Heart left ventricle (tissue), 13 donors: ENCODE data around the gene GM2A.

Source experiments
- CTCF ChIP-seq, 12 donors: fragments of 200-600 bp; sonication (generic) in 4 of 12; IDR thresholded peaks; one replicate each; pipeline versions ENCODE4 v1.5.0 to v1.8.0; 2018 to 2022; ENCODE audit warnings: antibody characterized with exemption in 12 of 12, mild to moderate bottlenecking in 5 of 12
- POLR2A ChIP-seq, 2 donors: fragments of 450-650 bp; IDR thresholded peaks; one replicate each; pipeline ENCODE4 v1.6.1; 2017; ENCODE audit warnings: antibody characterized with exemption in 2 of 2, mild to moderate bottlenecking in 2 of 2, moderate library complexity in 2 of 2
- donor health status: ischemic (EF 13 %, LVEDD 7.1; RV severe dilation, severe dysfunction).
- donor health status: DM: no; HTN: yes; CAD: no.
- donor health status: DM: no; HTN: no; CAD: no.
- donor health status: ischemic (EF 25% LVEDD 6.9; RV normal size, moderate dysfunction).
- donor health status: ischemic (EF 25% LVEDD 5.7; RV mildly dilated, moderate dysfunction).
- donor health status: ischemic (EF 35%, LVEDD 5.7; RV mildly dilated, moderate dysfunction).
- donor health status: nonischemic (EF 11% LVEDD 7.7; RV severe dilation, severe dysfunction).
- donor health status: DM: yes; HTN: yes; CAD: no.
- donor health status: PGD.
- donor health status: ischemic (EF 29% LVEDD 5.4; RV normal size, mild dysfunction).
- donor health status: nonischemic (EF 23%, LVEDD 6.1; RV moderate dilation, normal function).

DNA sequence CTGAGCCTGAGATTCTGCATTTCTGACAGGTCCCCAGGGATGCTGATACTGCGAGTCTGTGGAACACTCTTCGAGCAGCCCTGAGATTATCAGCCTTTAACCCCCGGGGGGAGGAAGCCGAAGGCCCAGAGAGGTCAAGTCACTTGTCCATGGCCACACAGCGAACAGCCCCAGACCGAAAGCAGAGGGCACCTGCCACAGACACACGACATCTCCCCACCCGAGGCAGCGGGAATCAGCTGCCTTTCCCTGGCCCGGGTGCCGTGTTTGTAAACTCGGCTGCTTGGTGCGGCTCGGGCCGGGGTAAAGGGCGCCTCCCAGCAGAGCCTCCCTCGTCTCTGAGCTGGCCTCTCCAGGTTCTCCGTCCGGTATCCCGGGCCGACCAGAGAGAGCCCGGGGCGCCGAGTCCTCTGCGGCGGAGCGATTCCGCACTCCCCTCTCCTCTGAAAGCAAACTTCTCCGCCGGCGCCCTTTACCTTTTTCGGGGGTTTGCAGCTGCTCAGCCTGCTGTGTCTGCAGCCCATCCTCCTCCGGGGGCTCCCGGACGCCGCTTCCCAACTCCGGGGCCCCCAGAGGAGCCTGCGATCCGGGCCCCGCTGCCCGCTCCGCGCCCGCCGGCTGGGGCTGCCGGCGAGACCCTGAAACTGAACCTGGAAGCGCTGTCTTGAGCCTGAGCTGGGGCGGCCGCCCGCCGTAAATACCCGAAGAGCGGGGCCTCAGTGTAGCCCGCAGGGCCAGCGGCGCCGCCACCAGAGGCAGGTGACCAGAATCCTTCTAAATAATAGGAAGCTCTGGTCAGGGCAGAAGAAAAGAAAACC, 29.3 kb upstream of the GM2A start, which contains the start of gene CCDC69:
- TF ChIP-seq CTCF (IDR thresholded peaks at IDR 0.05) (peak in 7 of 12 donors; percentile 23 to 51 (median 33)), POLR2A (IDR thresholded peaks at IDR 0.05) (peak; percentile 77 to 92)
